Neural progenitor cell (in vitro differentiated cells): Measurements from ENCODE around the gene NMU. TPM values are rescaled to one million over a fixed set of nuclear protein-coding genes. Genes with fewer than 3 reads are reported as not detected.
"Not testable (repeated sequence)": the region's sequence is repeated elsewhere in the genome, so short reads cannot be mapped to it uniquely, and the experiment has no call there.

Experiments used
- DNase-seq: peaks from one replicate; pipeline ENCODE4 v3.0.0-alpha.2; 2016; ENCODE audit warnings: low spot score
- H2AFZ ChIP-seq: fragments of 200-600 bp; sonication (generic); replicated peaks from 2 replicates; pipeline ENCODE4 v1.6.1; 2016; ENCODE audit warnings: antibody characterized with exemption
- H3F3A ChIP-seq: fragments of 200-600 bp; sonication (generic); 2 replicates; pipeline ENCODE4 v1.6.1; 2016; ENCODE audit warnings: antibody characterized with exemption, low read depth
- H3K27ac ChIP-seq: fragments of 200-600 bp; sonication (generic); 2 replicates; pipeline ENCODE4 v1.5.1; 2016; ENCODE audit warnings: mild to moderate bottlenecking
- H3K27me3 ChIP-seq: fragments of 200-600 bp; sonication (generic); 2 replicates; pipeline ENCODE4 v1.6.1; 2016; ENCODE audit warnings: mild to moderate bottlenecking, moderate library complexity
- H3K36me3 ChIP-seq: fragments of 200-600 bp; sonication (generic); 2 replicates; pipeline ENCODE4 v1.5.1; 2016
- H3K4me1 ChIP-seq: fragments of 200-600 bp; sonication (generic); 2 replicates; pipeline ENCODE4 v1.6.1; 2016; ENCODE audit warnings: mixed run types
- H3K4me2 ChIP-seq: fragments of 200-600 bp; sonication (generic); 2 replicates; pipeline ENCODE4 v1.6.1; 2016
- H3K4me3 ChIP-seq: fragments of 200-600 bp; sonication (generic); 2 replicates; pipeline ENCODE4 v1.5.1; 2016
- H3K79me2 ChIP-seq: fragments of 200-600 bp; sonication (generic); 2 replicates; pipeline ENCODE4 v1.6.1; 2016; ENCODE audit warnings: low read depth
- H3K9ac ChIP-seq: fragments of 200-600 bp; sonication (generic); 2 replicates; pipeline ENCODE4 v1.6.1; 2016
- H3K9me3 ChIP-seq: fragments of 200-600 bp; sonication (generic); 2 replicates; pipeline ENCODE4 v1.5.1; 2016; ENCODE audit warnings: low read depth
- H4K20me1 ChIP-seq: fragments of 200-600 bp; sonication (generic); 2 replicates; pipeline ENCODE4 v1.6.1; 2016; ENCODE audit warnings: low read depth
- H3K27ac Mint-ChIP-seq: 3 replicates; pipeline ENCODE4 v1.8.0; 2021; ENCODE audit warnings: mixed read lengths
- H3K27me3 Mint-ChIP-seq: 2 replicates; pipeline ENCODE4 v1.8.0; 2022; ENCODE audit warnings: low read depth, mild to moderate bottlenecking, inconsistent platforms, moderate library complexity, mixed read lengths; ENCODE audit not compliant: insufficient read depth
- H3K36me3 Mint-ChIP-seq: 3 replicates; pipeline ENCODE4 v1.8.0; 2021; ENCODE audit warnings: mixed read lengths
- H3K4me1 Mint-ChIP-seq: 3 replicates; pipeline ENCODE4 v1.8.0; 2021; ENCODE audit warnings: mixed read lengths
- H3K4me3 Mint-ChIP-seq: 3 replicates; pipeline ENCODE4 v1.8.0; 2021; ENCODE audit warnings: mild to moderate bottlenecking, moderate library complexity, mixed read lengths
- H3K9me3 Mint-ChIP-seq: 3 replicates; pipeline ENCODE4 v1.8.0; 2020; ENCODE audit warnings: mixed read lengths
- CTCF ChIP-seq: fragments of 200-600 bp; sonication (generic); IDR thresholded peaks from 2 replicates; pipeline ENCODE4 v1.5.1; 2017; ENCODE audit warnings: antibody characterized with exemption, mild to moderate bottlenecking
- EZH2 ChIP-seq: fragments of 200-600 bp; sonication (generic); IDR thresholded peaks from 2 replicates; pipeline ENCODE4 v1.6.1; 2017; ENCODE audit warnings: antibody characterized with exemption, mild to moderate bottlenecking, moderate library complexity
- EZH2phosphoT487 ChIP-seq: fragments of 200-600 bp; sonication (generic); IDR thresholded peaks from 2 replicates; pipeline ENCODE4 v1.6.1; 2017; ENCODE audit warnings: antibody characterized with exemption
- total RNA-seq: library from RNA; depleted of rRNA; stranded (reverse); fragments of >200 nt; gene quantifications from 2 replicates; pipeline ENCODE4 v1.2.3, GENCODE V29; 2015; ENCODE audit warnings: low replicate concordance

The NMU gene
- total RNA-seq, 1 donor from 2014 or later, result 1.8 TPM

- Histone ChIP-seq H3K27me3 (no peaks in the 10 kb centered on the region), H4K20me1 (no peaks in the 10 kb centered on the region), H3K36me3 (no peaks in the 10 kb centered on the region), H3F3A (no peaks in the 10 kb centered on the region), H3K79me2 (no peaks in the 10 kb centered on the region), H2AFZ (no peak overlapping the region), H3K4me1 (no peaks in the 10 kb centered on the region), H3K4me3 (no peak overlapping the region), H3K9ac (no peak overlapping the region), H3K9me3 (peaks cover 3% of the 10 kb centered on the region), H3K4me2 (no peak overlapping the region), H3K27ac (no peak overlapping the region)
- Mint-ChIP-seq H3K36me3 (peaks cover 5% of the 10 kb centered on the region), H3K4me3 (no peak overlapping the region), H3K27me3 (no peaks in the 10 kb centered on the region), H3K4me1 (peaks cover 2% of the 10 kb centered on the region), H3K9me3 (peaks cover 17% of the 10 kb centered on the region), H3K27ac (no peak overlapping the region)
- no peak for DNase-seq
- TF ChIP-seq EZH2 (no peak), EZH2phosphoT487 (no peak), CTCF (no peak)
Observed at GRCh38 chr4:55588160-55588559, 47.9 kb downstream of the NMU start.

GRCh38 chr4:55582773-55583172 lies 53.3 kb downstream of the NMU start:
- H3K27ac Mint-ChIP-seq, H3K36me3 Mint-ChIP-seq, H3K4me1 ChIP-seq, H3K27me3 Mint-ChIP-seq, H3F3A ChIP-seq, H3K79me2 ChIP-seq, H3K27me3 ChIP-seq, H3K36me3 ChIP-seq, H2AFZ ChIP-seq, H3K4me1 Mint-ChIP-seq, H3K9ac ChIP-seq, H3K9me3 ChIP-seq, H3K27ac ChIP-seq, H3K4me3 Mint-ChIP-seq, DNase-seq, H3K4me3 ChIP-seq, H4K20me1 ChIP-seq, H3K4me2 ChIP-seq: not testable (repeated sequence)
- H3K9me3 Mint-ChIP-seq, result peaks cover 14% of the 10 kb centered on the region

DNA sequence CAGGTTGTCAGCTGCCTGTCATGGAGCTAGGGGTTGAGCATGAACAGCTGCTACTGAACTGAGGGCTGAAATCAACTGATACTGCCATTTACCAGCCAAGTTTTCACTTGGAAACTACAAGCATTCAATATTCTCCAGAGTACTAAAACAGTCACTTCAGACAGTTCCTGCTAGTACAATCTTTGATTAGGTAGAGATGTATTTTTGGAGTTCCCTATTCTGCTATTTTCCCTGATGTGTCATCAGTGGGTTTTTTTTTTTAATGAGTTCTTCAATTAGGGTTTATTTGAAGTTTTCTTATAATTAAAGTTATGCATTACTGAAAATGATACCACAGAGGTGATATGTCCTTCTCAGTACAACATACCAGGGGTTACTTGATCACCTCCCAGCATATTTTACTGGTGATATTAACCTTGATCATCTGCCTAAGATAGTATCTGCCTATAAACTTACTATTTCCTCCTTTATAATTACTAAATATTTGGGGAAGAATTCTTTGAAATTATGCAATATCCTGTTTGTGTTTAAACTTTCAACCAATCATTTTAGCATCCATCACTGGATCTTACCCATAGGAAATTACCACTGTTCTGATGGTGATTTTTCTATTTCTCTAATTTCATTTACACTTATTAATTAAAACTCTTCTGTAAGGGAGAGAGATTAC lies 57.6 kb downstream of the NMU start:
- Mint-ChIP-seq H3K36me3 (peaks cover 6% of the 10 kb centered on the region), H3K9me3 (peaks cover 20% of the 10 kb centered on the region), H3K4me1 (no peaks in the 10 kb centered on the region), H3K27ac (no peak overlapping the region), H3K4me3 (no peak overlapping the region), H3K27me3 (peaks cover 2% of the 10 kb centered on the region)
- Histone ChIP-seq H2AFZ (no peak overlapping the region), H3K9ac (no peak overlapping the region), H3K79me2 (no peaks in the 10 kb centered on the region), H3K4me2 (no peak overlapping the region), H3K36me3 (no peaks in the 10 kb centered on the region), H3K4me1 (no peaks in the 10 kb centered on the region), H4K20me1 (no peaks in the 10 kb centered on the region), H3K4me3 (no peak overlapping the region), H3K9me3 (peaks cover 16% of the 10 kb centered on the region), H3F3A (no peaks in the 10 kb centered on the region), H3K27me3 (no peaks in the 10 kb centered on the region), H3K27ac (no peak overlapping the region)
- no peak for DNase-seq
- TF ChIP-seq CTCF (no peak), EZH2 (no peak), EZH2phosphoT487 (no peak)

DNA sequence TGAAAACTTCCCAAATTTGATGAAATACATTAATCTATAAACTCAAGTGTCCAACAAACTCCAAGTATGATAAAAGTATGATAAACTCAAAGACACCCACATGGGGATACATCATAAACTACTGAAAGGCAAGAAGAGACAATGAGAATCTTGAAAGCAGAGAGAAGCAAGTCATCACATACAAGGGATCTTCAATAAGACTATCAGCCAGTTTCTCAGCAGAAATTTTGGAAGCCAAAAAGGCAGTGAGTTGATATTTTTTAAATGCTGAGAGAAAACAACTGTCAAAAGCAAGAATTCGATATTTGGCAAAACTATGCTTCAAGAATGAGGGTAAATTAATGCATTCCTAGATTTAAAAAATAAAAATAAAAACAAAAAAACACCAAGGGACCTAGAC lies 60.6 kb downstream of the NMU start:
- peaks cover 2% of the 10 kb centered on the region for H3K27me3 Mint-ChIP-seq
- H3K27me3 ChIP-seq, result no peaks in the 10 kb centered on the region
- peaks cover 15% of the 10 kb centered on the region for H3K9me3 ChIP-seq
- H3K4me1 Mint-ChIP-seq, result no peaks in the 10 kb centered on the region
- no peak for DNase-seq
- no peaks in the 10 kb centered on the region for H3F3A ChIP-seq
- TF ChIP-seq EZH2 (no peak), EZH2phosphoT487 (no peak)
- H3K79me2 ChIP-seq, result no peaks in the 10 kb centered on the region
- H3K36me3 ChIP-seq, result no peaks in the 10 kb centered on the region
- H3K4me3 Mint-ChIP-seq, result no peak overlapping the region
- H3K9ac ChIP-seq, result no peak overlapping the region
- H4K20me1 ChIP-seq, result no peaks in the 10 kb centered on the region
- no peak overlapping the region for H3K4me3 ChIP-seq
- no peak overlapping the region for H3K4me2 ChIP-seq
- H2AFZ ChIP-seq, result no peak overlapping the region
- H3K27ac ChIP-seq, result no peak overlapping the region
- H3K9me3 Mint-ChIP-seq, result peaks cover 17% of the 10 kb centered on the region
- no peak overlapping the region for H3K27ac Mint-ChIP-seq
- no peaks in the 10 kb centered on the region for H3K4me1 ChIP-seq
- peaks cover 6% of the 10 kb centered on the region for H3K36me3 Mint-ChIP-seq
